ENCODE results near the gene ROCK2.

ROCK2 gene

DNA sequence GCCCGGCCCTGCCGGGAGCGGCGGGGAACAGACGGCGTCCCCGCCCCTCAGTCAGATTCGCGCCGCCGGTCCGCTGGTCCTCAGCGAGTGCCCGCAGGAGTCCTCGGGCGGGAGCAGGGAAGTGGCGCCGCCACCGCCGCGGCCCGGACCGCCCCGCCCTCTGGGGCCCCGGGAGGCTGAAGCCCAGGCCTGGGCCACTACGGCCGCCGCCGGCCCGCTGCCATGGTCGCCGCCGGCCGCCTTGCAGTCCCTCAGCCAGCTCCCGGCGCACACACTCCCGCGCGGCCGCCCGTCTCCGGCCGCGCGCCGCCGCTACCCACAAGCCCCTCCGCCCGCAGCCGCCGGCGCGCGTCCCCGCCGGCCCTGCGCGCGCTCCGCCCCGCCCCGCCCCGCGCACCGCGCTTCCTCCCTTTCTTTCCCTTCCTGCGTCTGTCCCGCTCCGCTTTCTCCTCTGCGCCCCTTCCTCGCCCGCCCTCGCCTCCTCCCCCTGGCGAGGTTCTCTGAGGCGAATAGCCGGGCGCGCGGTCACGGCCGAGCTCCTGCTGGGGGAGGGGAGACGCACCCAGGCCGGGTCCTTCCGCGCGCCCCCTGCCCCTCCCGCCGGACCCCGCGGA, at the start of gene ROCK2:
Gene ROCK2 (minus strand): TSS at position 295 of the 614 bp plus-strand sequence. CDS start 500 bp downstream, outside the sequence.
- DNase-seq = peak; percentile 32 to 40 (median 38)

DNA sequence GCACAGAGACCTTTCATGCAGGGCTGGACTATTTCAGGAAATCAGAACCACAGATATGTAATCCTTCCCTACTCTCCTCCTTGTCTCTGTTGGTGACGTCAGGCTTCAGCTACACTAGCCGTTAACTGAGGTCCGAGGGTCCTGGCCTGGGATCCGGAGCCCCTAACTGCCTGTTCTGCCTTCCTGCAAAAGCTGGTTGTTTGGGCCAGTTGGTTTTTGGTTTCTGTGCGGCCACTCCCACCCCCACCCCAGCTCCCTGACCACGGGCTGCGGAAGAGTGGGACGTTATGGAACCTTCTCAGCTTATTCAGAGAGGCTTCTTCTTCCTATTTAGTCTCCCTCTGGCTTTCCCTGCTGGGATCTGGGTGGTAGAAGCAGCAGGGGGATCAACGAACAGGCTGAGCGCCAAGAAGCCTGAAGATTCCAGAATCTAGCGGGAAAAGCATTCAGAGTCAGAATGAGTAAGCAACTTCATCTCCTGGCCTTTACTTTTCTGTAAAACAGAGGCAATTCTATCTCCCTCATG, 49.3 kb upstream of the ROCK2 start:
- DNase-seq = no peak

DNA sequence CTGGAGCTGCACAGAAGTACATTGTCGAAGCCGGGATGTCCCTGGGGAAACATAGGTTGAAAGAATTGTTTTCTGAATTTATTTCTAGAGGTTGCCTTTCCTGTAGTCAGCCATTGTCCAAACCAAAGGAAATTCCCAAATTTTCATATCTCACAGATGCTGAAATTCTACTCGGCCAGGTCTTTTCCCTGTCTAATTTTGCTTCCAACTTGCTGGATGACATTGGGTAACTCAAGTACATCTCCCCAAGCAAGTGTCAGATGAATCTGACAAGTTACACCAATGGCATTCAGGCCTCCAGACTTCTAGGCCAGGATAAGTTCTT, 47.5 kb upstream of the ROCK2 start:
- no peak for DNase-seq

DNA sequence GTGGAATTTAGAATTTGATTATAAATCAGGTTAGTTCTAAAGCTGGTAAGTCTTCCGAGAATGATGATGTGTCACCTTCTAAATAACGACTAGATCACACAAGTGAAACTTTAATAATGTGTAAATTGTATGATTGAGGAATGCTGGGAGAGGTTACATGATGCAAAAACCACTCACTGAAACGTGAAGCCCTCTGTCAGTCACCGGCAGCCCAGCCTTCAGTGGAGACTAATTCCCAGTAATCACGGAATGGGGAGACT, 45.9 kb upstream of the ROCK2 start:
- no peak for DNase-seq

DNA sequence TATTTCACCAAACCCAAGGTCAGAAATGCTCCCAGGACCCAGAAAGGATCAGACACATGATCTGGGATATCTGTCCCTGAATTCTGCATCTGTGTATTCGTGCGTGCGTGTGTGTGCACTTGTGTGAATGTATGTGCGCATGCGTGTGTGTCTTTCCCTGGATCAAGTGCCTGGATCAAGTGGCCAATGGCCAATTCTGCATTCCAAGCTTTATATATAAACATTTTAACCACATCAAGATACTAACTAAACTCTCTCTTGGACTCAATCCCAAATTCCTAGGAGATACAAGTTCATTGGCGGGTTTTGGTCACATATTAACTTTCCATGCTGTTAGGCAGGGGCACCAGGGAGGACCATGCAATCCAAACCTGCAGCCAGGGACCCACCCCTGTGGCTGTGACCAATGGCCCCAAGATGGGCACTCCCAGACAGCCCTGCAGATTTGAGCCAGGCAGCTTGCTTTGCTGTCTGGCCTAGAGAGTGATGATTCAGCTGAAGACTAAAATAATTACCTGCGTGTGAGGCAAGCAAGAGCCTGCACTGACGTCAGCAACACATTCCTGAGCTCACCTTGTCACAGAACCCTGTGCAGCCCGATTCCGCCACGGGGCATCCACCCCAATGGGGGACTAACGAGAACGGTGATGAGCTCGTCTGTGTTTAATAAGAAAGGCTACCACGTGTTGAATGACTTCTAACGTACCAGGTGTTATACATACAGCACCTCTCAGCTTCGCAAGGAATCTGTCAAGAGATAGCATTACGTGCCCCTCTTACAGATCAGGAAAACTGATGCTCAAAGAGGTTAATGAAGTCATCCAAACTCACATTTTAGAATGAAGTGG, 45.3 kb upstream of the ROCK2 start:
- DNase-seq = no peak

DNA sequence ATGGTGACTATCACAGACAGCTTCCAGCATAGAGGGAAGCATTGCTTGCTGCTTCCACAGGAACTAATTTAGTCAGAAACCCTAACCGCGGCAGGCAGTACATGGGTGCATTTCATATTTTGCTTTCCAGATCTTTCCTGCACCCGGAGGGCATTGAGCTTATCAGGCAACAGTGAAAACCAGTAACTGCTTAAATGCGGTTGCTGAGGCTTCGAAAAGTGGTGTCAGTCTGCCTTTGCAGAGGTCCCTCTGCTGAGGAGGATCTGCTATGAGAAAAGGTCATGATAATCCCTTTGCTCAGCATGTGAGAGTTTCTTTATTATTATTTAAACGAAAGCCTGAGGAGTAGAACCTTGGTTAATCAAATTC, 44.6 kb upstream of the ROCK2 start:
- no peak for DNase-seq

DNA sequence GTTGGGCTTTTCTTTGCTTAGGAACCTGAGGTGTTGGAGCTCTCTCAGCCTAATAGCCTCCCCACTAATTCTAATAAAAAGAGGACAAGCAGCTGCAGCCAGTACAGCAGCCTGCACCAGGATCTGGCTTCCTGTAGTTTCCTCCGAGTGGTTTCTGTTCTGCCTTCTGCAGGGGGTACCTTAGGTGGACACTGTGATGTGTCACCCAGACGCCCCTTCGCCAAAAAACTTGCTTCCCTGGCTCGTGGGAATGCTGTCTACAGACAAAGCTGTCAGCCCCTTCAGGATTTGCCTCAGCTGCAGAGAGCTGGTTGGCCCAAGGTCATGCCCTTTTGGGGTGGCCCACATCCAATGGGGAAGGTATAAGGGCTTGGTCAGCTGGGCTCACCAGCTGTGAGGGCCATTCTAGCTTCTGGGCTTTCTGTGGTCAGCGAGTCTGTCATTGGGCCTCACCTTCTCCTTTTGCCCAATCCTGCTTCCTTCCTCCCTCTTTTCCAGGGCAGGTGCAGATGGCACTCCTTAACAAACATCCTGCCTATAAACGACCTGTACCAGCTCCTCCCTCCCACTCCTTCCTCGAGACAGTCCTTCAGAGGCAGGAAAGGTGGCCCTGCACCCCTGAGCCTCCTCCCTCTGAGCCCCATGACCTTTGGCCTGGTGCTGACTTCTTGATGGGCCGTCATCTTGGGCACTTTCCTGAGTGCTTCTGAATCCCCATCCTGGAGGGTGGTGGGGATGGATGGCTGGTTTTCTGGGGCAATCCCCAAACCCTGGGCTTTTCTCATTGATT, 44.0 kb upstream of the ROCK2 start:
- no peak for DNase-seq

DNA sequence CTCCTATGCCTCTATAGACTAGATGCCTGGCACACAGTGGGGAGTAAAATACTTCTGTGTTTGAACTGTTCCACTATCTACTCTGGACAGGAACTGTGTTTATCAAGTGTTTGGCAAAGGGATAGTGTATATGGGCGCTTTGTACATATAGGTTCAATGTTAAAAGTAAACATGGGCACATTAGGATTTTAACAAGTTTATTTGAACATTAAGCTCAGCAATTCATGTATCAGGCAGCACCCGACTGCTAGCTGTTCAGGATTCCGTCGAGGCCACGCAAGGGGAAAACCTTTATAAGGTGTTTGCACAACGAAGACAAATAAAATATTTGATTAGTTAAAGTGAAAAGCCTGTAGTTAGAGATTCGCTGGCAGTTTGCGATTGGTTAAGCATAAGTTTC, 43.4 kb upstream of the ROCK2 start:
- DNase-seq = no peak

DNA sequence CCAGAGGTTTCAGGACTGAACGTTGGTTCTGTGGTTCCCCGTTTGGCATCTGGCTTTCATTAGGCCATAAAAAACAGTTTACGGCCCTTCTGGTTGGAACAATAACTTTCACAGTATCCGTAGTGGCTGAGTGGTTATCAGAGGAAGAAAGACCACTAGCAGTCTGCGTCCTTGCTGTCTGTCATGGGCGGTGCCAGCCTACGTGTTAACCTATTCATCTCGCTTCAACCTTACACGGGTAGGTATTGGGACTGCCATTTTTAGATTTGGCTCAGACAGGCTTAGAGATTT, 42.6 kb upstream of the ROCK2 start:
- no peak for DNase-seq

DNA sequence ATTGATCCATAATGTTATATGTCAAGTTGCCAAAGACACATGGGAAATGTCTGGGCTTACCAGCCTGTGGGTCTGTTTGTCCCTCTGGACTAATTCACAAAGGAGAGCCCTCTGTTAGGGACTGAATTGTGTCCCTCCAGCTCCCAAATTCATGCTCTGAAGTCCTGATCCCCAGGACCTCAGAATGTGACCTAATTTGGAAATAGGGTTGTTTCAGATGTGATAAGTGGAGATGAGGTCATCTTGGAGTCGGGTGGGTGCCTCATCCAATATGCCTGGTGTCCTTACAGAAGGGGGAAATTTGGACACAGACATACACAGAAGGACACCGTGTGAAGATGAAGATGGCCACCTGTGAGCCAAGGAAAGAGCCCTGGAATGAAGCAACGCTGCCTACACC, 41.4 kb upstream of the ROCK2 start:
- DNase-seq = no peak

DNA sequence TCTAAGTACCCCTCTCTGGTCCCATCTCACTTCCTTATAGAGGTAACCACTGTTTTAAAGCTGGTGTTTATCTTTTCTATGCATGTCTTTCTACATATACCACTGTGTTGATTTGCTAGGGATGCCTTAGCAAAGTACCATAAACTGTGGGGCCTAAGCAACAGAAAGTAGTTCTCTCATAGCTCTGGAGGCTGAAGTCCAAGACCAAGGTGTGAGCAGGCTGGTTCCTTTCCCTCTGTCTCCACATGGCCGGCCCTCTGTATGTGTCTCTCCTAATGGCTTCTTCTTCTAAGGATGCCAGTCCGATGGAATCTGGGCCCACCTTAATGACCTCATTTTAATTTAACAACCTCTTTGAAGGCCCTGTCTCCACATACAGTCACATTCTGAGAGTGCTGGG, 40.8 kb upstream of the ROCK2 start:
- DNase-seq = no peak

DNA sequence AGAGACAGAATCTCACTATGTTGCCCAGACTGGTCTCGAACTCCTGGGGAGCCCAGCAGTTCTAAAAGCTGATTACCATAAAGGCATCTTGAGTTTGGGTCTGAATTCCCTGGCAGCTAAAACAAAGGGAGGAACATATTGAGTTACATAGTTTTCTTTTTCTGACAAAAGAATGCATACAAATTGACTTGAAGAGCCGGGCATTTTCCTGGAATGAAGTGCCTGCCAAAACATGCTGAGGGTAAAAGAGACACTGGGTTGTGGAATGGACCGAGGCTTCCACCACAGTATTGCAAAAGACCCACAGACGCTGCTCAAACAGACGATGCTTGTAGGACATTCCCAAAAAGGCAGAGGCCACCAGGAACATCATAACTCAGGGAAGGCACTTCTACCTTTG, 35.1 kb upstream of the ROCK2 start:
- DNase-seq = no peak

DNA sequence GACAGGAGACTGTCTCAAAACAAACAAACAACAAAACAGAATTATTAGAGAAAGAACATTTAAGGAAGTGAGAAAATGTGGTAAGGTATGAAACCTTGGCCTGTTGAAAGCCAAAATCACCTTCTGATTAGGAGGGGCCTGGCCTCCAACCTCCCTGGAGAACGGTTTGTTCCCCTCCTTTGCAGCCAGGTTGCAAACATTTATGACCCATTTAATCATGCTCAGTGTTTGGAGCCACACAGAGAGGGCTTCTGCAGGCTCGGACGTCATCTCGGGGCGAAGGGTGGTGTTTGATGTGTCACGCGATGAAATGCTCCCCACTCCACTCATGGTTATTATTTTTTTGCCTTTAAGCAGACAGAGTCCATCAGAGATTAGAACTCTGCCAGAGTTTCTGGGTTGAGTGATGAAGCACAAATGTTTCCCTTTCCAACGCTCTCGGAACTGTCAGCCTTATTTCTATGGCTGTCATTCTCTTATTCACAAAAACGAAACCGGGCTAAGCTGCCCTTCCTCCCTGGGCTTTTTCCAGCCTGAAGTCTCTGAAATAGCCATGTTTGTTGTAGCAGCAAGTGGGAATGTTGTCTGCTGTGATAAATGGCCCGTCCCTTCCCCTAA, 33.6 kb upstream of the ROCK2 start:
- no peak for DNase-seq

DNA sequence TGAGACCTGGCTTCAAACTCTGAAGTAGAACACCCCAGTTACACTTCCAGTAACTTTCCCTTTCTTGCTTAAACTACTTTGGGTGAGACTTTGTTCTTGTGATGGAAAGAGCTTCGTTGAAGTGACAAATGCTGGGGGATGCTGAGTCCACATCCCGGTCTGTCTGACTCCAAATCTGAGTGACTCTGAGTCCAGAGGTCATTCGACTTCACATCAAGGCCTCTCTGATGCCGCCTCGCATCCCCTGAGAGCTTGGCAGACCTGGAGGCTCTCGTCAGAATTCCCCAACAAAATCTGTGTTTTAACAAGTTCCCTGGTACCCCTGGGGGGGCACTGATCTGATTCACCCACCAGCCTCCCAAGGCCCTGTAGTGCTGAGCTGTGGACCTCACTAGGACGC, 31.6 kb upstream of the ROCK2 start:
- no peak for DNase-seq

DNA sequence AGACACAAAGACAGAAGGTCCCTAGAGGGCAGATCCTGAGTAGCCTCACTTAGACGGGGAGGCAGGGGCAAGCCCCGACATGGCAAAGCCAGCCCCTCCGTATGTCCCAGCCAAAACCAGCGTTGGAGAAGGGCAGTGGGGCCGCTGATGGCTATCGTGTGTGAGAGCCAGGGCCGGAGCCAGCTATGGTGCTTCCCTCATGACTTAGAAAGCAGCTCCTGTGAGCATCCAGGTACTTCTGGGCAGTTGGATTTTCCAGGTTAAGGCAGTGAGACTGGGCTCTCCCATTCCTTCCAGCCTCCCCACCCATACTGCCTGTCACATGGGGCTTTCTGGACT, 31.2 kb upstream of the ROCK2 start:
- DNase-seq = no peak

DNA sequence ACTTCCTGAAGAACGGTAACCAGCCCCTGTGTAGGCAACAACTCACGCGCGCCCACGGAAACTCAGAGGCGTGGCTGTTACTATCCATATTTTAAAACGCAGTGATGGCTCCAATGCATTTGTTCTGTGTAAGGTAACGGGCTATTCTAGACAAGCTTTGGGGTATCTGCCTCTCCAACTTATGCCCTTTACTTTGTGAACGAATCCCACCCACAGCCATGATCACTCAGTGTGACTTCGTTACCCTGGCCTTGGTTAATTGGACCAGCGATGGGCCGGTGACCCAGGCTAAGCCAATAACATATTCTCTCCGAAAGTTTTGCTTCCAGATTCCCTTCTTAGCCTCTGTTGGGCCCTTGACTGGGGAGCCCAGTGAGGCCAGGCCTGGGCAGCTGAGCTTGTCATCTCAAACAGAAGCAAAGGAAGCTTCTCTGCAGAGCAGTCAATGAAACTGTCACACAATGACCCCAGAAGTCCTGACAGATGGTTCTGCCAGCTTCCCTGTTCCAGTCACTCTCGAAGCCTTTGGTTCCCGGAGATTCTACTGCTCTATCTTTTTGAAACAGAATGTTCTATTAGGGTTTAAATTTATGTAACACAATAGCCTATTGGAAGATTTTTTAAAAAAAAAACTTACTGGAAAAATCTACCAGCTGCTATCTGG, 30.7 kb upstream of the ROCK2 start:
- no peak for DNase-seq

DNA sequence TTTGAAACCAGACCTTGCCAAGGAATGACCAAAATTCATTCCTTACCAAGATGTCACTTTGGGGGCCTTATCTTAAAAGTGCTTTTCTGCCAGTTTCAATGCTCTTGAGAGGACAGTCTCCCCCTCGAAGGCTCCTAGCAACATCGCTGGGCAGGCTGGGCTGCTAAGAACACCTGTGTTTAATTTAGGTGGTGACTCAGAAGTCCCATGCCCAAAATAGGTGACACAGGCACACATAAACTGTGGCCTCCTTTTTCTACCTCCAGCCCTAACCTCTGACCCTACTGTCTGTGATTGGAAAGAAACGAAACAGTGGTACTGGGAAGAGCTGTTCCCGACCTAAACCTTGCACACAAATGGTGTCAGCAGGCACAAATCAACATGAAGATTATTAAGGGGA, 28.7 kb upstream of the ROCK2 start:
- no peak for DNase-seq

DNA sequence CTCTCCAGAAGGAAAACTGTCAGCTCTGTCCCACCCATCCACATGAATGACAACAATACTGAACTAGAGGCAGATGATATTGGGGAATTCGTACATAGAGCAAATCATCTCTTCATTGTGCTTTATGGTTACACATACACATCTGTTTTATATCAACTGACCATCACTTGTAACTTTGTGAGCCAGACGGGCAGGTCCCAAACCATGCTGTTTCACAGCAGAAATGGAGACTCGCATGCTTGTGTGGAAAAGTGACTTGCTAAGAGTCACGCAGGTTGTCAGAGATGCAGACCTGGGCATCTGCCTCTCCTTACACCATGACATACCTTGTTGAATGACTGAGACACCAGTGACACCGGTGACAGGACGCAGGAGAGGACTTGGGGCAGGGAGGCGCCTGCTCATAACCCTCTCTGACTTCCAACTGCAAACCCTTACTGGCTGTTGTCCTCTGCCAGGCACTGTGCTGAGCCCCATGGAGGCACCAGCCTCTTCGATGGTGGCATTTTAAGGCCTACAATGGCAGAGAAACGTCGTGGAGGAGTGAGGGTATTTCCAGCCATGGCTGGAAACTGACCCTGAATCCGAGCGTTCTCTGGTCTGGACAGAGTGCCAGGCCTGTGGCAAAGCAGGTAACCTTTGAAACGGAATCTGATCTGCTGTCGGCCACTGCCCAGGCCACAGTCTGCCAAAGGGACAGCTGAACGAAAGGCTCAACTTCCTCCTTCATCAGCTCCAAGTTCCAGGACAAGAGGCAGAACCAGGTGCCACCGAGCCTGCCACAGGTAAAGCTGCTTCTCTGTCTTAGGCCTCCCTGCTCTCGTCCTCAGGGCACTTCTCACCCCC, 26.9 kb upstream of the ROCK2 start:
- no peak for DNase-seq

DNA sequence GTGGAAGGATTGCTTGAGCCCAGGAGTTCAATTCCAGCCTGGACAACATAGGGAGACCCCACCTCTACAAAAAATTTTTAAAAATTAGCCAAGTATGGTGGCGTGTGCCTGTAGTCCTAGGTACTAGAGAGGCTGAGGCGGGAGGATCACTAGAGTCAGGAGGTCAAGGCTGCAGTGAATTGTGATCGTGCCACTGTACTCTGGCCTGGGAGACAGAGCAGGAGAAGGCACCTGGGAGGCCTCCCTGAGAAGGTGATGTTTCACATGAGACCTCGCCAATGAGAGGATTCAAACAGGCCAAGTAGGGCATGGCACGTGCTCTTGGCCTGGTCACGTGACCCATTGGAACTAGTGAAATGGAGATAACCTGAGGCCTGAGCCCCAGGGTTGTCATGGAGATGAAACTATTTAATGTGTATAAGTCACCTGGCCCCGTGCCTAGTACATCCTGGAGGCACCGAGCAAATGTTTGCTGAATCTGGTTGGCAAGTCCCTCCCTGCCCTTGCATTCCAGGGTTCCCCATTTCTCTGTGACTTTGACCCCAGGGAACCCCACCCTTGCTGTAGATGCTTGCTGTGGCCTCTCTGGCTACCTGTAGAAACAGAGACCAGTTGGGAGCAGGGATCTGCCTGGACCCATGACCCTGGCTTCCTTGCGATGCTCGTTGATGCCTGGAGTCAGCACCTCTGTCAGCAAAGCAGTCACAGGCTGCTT, 26.1 kb upstream of the ROCK2 start:
- no peak for DNase-seq

DNA sequence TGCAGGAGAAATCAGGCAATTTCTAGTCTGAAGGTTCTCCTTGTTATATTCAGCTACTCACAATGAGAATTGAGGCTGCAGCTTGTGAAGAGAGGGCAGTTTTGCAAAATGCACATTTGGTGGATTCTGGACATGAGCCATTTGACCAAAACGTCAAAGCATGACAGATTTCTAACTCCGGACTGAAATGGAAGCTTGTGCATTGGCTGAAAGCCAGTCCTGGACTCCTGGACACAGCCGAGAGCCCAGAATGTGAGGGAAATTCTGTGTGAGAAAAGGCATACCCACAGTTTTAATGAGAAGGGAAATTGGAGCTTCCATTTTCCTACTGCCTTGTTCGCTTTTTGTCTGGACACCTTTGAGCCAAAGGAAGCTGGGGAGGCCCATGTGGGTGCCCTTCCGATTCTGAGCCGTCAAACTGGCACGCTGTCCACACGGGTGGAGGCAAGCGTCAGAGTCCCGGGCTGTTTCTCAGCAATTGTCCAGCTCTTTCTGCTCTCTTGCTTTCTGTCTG, 23.7 kb upstream of the ROCK2 start:
- DNase-seq = no peak

DNA sequence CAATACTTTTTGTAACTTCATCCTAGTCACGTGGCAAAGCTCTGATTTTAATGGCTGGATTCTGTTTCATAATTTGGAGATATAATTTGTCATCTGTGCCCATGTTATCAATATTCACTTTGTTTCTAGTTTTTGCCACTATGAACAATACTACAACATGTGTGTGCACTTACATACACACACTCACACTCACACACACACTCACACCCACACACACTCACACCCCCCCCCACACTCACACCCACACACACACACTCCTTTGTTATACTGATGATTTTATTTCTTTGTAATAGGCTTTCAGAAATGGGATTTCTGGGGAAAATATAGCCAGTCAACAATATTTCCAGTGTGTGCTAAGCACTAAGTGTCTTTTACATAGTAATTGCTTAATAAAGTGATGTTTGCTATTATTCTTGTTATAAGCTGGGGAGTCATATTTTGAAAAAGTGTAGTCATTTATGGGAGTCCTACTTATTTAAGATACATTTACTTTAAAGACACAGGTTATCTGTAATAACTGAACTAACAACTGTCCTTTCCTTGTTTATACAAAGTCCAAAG, 22.8 kb upstream of the ROCK2 start:
- no peak for DNase-seq
